GM19452 (cell line): ENCODE results near the gene HIRIP3.
"Not testable (repeated sequence)": the region's sequence is repeated elsewhere in the genome, so short reads cannot be mapped to it uniquely, and the experiment has no call there.

Experiments used
- ATAC-seq: cut with Tn5 transposase; IDR thresholded peaks from one replicate; pipeline ENCODE4 v1.9.1; 2021; ENCODE audit not compliant: unreplicated experiment

Gene HIRIP3

GRCh38 chr16:30017277-30017656, 21.9 kb upstream of the HIRIP3 start:
- no peak for ATAC-seq

GRCh38 chr16:30016555-30017276, 21.3 kb upstream of the HIRIP3 start:
- ATAC-seq = no peak

- ATAC-seq = not testable (repeated sequence)
These were observed 20.0 kb upstream of the HIRIP3 start for GRCh38 chr16:30015450-30015849.

- ATAC-seq = not testable (repeated sequence)
These were observed 17.2 kb upstream of the HIRIP3 start for GRCh38 chr16:30012598-30012997.

- ATAC-seq = no peak
These were observed 16.5 kb upstream of the HIRIP3 start for GRCh38 chr16:30011714-30012504.

- ATAC-seq = no peak
These were observed 15.7 kb upstream of the HIRIP3 start, which contains the start of gene DOC2A for GRCh38 chr16:30010844-30011713. Gene DOC2A, minus strand, starts transcription at chr16:30011027. Its CDS starts 805 bp downstream, at chr16:30010222.

- ATAC-seq = no peak
These were observed 14.8 kb upstream of the HIRIP3 start for GRCh38 chr16:30009990-30010843.

- no peak for ATAC-seq
These were observed 13.9 kb upstream of the HIRIP3 start for GRCh38 chr16:30009085-30009862.

- ATAC-seq = no peak
These were observed 12.0 kb upstream of the HIRIP3 start for GRCh38 chr16:30007378-30007895.

GRCh38 chr16:30006659-30007377, 11.4 kb upstream of the HIRIP3 start:
- ATAC-seq = no peak

GRCh38 chr16:30006095-30006473, 10.7 kb upstream of the HIRIP3 start:
- ATAC-seq = no peak

- ATAC-seq = no peak
These were observed 10.1 kb upstream of the HIRIP3 start for GRCh38 chr16:30005341-30006094.

GRCh38 chr16:30004811-30005242, 9.4 kb upstream of the HIRIP3 start:
- ATAC-seq = no peak

- ATAC-seq = no peak
These were observed 9.0 kb upstream of the HIRIP3 start for GRCh38 chr16:30004424-30004776.

- ATAC-seq = no peak
These were observed 8.4 kb upstream of the HIRIP3 start for GRCh38 chr16:30003670-30004423.

- no peak for ATAC-seq
These were observed 7.4 kb upstream of the HIRIP3 start for GRCh38 chr16:30002614-30003346.
